ENCODE measurements around the gene APH1B. TPM values are rescaled to one million over a fixed set of nuclear protein-coding genes. Genes with fewer than 3 reads are reported as not detected.

The APH1B gene
- total RNA-seq, 4 donors from 2014 or later = 17.0 to 42.2 (median 21.8) TPM

GRCh38 chr15:63296195-63296594, 18.8 kb downstream of the APH1B start:
- TF ChIP-seq, protein P1, sequence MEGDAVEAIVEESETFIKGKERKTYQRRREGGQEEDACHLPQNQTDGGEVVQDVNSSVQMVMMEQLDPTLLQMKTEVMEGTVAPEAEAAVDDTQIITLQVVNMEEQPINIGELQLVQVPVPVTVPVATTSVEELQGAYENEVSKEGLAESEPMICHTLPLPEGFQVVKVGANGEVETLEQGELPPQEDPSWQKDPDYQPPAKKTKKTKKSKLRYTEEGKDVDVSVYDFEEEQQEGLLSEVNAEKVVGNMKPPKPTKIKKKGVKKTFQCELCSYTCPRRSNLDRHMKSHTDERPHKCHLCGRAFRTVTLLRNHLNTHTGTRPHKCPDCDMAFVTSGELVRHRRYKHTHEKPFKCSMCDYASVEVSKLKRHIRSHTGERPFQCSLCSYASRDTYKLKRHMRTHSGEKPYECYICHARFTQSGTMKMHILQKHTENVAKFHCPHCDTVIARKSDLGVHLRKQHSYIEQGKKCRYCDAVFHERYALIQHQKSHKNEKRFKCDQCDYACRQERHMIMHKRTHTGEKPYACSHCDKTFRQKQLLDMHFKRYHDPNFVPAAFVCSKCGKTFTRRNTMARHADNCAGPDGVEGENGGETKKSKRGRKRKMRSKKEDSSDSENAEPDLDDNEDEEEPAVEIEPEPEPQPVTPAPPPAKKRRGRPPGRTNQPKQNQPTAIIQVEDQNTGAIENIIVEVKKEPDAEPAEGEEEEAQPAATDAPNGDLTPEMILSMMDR (IDR thresholded peaks at IDR 0.05; ENCODE audit: low read depth) = no peak

- TF ChIP-seq, protein P1 (IDR thresholded peaks at IDR 0.05; ENCODE audit: low read depth) = no peak
Observed at GRCh38 chr15:63299943-63300575, 22.7 kb downstream of the APH1B start.

- TF ChIP-seq, protein P1 (IDR thresholded peaks at IDR 0.05; ENCODE audit: low read depth) = no peak
Observed at GRCh38 chr15:63301088-63301487, 23.7 kb downstream of the APH1B start.

DNA sequence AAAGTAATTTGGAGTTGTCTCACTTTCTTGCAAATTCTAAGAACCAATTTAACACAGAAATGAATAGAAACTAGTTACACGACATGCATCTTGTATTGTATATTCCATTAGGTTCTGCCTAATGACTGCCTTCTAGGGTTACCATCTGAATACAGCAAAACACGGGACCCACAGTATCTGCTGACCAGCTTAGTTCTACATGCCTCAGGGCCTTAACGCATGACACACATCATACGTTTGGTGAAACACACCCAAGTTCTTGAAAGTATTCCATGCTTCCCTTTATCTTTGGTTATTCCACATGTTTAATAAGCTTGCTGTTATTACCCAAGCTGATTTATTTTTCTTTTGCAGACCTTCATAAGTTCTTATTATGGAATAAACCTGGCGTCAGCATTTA, 27.9 kb downstream of the APH1B start:
- TF ChIP-seq, protein P1 (IDR thresholded peaks at IDR 0.05; ENCODE audit: low read depth) = no peak

DNA sequence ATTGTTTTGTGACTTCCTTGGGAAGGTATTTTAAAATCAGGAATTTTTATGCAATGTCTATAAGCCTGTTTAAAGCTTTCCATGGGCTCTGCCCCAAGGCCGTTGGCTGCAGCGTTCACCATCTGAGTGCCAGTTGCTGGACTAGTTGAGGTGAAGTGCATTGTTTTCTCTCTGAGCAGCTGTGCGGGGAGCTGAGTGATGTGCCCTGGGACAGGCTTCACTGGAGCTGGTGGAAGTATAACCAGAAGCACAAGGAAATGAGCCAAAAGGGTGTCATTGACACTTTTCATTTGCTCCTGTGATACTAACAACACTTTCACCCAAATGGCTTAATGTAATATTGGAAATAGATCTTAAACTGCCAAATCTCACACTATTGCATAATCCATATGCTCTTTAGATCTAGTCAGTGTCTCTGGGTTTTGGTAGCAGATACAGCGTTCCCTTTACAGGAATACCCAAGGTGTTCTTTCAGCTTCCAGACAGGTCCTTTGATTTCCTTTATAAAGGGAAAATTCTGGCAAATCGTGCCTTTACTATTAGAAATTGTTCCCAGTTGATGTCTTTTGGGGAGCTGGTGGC, 29.2 kb downstream of the APH1B start:
- TF ChIP-seq, protein P1 (IDR thresholded peaks at IDR 0.05; ENCODE audit: low read depth) = no peak

GRCh38 chr15:63308491-63308890, 31.1 kb downstream of the APH1B start:
- TF ChIP-seq, protein P1 (IDR thresholded peaks at IDR 0.05; ENCODE audit: low read depth) = no peak

DNA sequence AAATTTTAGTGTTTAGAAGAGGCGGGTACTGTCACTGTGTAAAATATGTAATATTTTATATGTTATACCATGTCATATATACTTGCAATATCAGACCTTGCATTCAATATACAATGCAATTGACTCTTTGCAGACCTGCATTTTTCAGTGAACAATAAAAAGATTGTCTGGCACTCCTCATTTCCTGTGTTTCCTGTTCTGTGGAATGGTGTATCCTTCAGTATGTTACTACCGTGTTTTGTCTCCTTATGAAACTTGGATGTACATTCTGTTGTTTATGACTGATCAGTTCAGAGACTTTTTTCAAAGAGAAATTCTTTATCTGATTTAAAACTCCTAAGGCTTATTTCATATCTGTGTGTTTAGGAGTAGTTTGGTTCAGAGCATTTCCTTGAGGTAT, 31.5 kb downstream of the APH1B start:
- TF ChIP-seq, protein P1 (IDR thresholded peaks at IDR 0.05; ENCODE audit: low read depth) = no peak

Data from subcutaneous adipose tissue (tissue), 4 donors.